Neural progenitor cell (in vitro differentiated cells): ENCODE data around the gene NOTCH3. TPM values are rescaled to one million over a fixed set of nuclear protein-coding genes. Genes with fewer than 3 reads are reported as not detected.

Source experiments
- DNase-seq: peaks from one replicate; pipeline ENCODE4 v3.0.0-alpha.2; 2016; ENCODE audit warnings: low spot score
- H2AFZ ChIP-seq: fragments of 200-600 bp; sonication (generic); replicated peaks from 2 replicates; pipeline ENCODE4 v1.6.1; 2016; ENCODE audit warnings: antibody characterized with exemption
- H3F3A ChIP-seq: fragments of 200-600 bp; sonication (generic); 2 replicates; pipeline ENCODE4 v1.6.1; 2016; ENCODE audit warnings: antibody characterized with exemption, low read depth
- H3K27ac ChIP-seq: fragments of 200-600 bp; sonication (generic); 2 replicates; pipeline ENCODE4 v1.5.1; 2016; ENCODE audit warnings: mild to moderate bottlenecking
- H3K27me3 ChIP-seq: fragments of 200-600 bp; sonication (generic); 2 replicates; pipeline ENCODE4 v1.6.1; 2016; ENCODE audit warnings: mild to moderate bottlenecking, moderate library complexity
- H3K36me3 ChIP-seq: fragments of 200-600 bp; sonication (generic); 2 replicates; pipeline ENCODE4 v1.5.1; 2016
- H3K4me1 ChIP-seq: fragments of 200-600 bp; sonication (generic); 2 replicates; pipeline ENCODE4 v1.6.1; 2016; ENCODE audit warnings: mixed run types
- H3K4me2 ChIP-seq: fragments of 200-600 bp; sonication (generic); 2 replicates; pipeline ENCODE4 v1.6.1; 2016
- H3K4me3 ChIP-seq: fragments of 200-600 bp; sonication (generic); 2 replicates; pipeline ENCODE4 v1.5.1; 2016
- H3K79me2 ChIP-seq: fragments of 200-600 bp; sonication (generic); 2 replicates; pipeline ENCODE4 v1.6.1; 2016; ENCODE audit warnings: low read depth
- H3K9ac ChIP-seq: fragments of 200-600 bp; sonication (generic); 2 replicates; pipeline ENCODE4 v1.6.1; 2016
- H3K9me3 ChIP-seq: fragments of 200-600 bp; sonication (generic); 2 replicates; pipeline ENCODE4 v1.5.1; 2016; ENCODE audit warnings: low read depth
- H4K20me1 ChIP-seq: fragments of 200-600 bp; sonication (generic); 2 replicates; pipeline ENCODE4 v1.6.1; 2016; ENCODE audit warnings: low read depth
- H3K27ac Mint-ChIP-seq: 3 replicates; pipeline ENCODE4 v1.8.0; 2021; ENCODE audit warnings: mixed read lengths
- H3K27me3 Mint-ChIP-seq: 2 replicates; pipeline ENCODE4 v1.8.0; 2022; ENCODE audit warnings: low read depth, mild to moderate bottlenecking, inconsistent platforms, moderate library complexity, mixed read lengths; ENCODE audit not compliant: insufficient read depth
- H3K36me3 Mint-ChIP-seq: 3 replicates; pipeline ENCODE4 v1.8.0; 2021; ENCODE audit warnings: mixed read lengths
- H3K4me1 Mint-ChIP-seq: 3 replicates; pipeline ENCODE4 v1.8.0; 2021; ENCODE audit warnings: mixed read lengths
- H3K4me3 Mint-ChIP-seq: 3 replicates; pipeline ENCODE4 v1.8.0; 2021; ENCODE audit warnings: mild to moderate bottlenecking, moderate library complexity, mixed read lengths
- H3K9me3 Mint-ChIP-seq: 3 replicates; pipeline ENCODE4 v1.8.0; 2020; ENCODE audit warnings: mixed read lengths
- EZH2 ChIP-seq: fragments of 200-600 bp; sonication (generic); IDR thresholded peaks from 2 replicates; pipeline ENCODE4 v1.6.1; 2017; ENCODE audit warnings: antibody characterized with exemption, mild to moderate bottlenecking, moderate library complexity
- EZH2phosphoT487 ChIP-seq: fragments of 200-600 bp; sonication (generic); IDR thresholded peaks from 2 replicates; pipeline ENCODE4 v1.6.1; 2017; ENCODE audit warnings: antibody characterized with exemption
- total RNA-seq: library from RNA; depleted of rRNA; stranded (reverse); fragments of >200 nt; gene quantifications from 2 replicates; pipeline ENCODE4 v1.2.3, GENCODE V29; 2015; ENCODE audit warnings: low replicate concordance
- TF ChIP-seq, protein P1 (sequence below): fragments of 200-600 bp; sonication (generic); IDR thresholded peaks from 2 replicates; pipeline ENCODE4 v1.5.1; 2017; ENCODE audit warnings: antibody characterized with exemption, mild to moderate bottlenecking

NOTCH3 gene
- total RNA-seq, 1 donor from 2014 or later: 17.1 TPM

DNA sequence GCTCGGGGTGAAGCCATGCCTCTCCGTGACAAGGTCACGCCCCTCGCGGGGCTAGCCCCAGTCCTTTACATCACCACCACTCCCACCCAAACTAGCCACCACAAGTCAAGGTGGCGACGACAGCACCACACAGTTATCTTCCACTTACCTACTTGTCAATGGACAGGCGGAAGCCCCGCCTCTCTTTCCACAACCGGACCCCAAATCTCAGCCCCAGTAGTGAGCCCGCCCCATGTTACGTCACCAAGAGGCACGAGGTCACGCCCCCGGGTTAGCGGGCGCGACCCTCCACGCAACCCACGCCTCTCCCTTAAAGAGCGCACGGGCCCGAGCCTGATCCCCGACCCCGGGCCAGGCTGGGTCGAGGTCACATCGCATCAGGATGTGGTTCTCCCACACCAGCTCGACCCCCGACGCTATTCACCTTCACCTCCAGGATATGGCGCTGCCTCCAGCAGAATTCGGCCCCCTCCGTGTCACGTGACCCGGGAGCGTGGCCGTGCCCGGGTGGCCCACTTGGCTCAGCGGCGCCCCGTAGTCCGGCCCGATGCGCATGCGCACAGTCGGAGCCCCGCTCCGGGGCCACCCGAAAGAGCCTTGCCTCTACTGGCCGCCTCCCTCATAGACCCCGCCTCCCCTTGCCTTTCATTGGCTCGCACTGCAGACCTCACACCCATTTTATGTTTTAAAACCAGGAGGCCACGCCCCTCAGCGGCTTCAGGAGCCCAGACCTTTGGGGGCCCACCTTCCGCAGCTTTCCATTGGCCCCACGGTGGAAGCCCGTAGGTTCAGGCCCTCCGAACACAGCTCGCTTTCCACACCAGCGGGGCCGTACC lies 75.3 kb downstream of the NOTCH3 start:
- Mint-ChIP-seq H3K9me3 (no peaks in the 10 kb centered on the region), H3K4me3 (peak overlapping the region; percentile 96), H3K4me1 (peaks cover 10% of the 10 kb centered on the region), H3K27ac (peak overlapping the region; percentile 67), H3K27me3 (peaks cover 7% of the 10 kb centered on the region), H3K36me3 (peaks cover 13% of the 10 kb centered on the region)
- Histone ChIP-seq H3F3A (no peaks in the 10 kb centered on the region), H3K27me3 (no peaks in the 10 kb centered on the region), H3K4me3 (peak overlapping the region; percentile 58), H3K9me3 (no peaks in the 10 kb centered on the region), H3K79me2 (peaks cover 18% of the 10 kb centered on the region), H3K27ac (no peak overlapping the region), H4K20me1 (peaks cover 4% of the 10 kb centered on the region), H3K4me2 (peak overlapping the region; percentile 88), H3K36me3 (no peaks in the 10 kb centered on the region), H2AFZ (peak overlapping the region; percentile 84), H3K4me1 (no peaks in the 10 kb centered on the region), H3K9ac (no peak overlapping the region)
- peak; percentile 98 for DNase-seq
- TF ChIP-seq EZH2: no peak
- TF ChIP-seq, protein P1, sequence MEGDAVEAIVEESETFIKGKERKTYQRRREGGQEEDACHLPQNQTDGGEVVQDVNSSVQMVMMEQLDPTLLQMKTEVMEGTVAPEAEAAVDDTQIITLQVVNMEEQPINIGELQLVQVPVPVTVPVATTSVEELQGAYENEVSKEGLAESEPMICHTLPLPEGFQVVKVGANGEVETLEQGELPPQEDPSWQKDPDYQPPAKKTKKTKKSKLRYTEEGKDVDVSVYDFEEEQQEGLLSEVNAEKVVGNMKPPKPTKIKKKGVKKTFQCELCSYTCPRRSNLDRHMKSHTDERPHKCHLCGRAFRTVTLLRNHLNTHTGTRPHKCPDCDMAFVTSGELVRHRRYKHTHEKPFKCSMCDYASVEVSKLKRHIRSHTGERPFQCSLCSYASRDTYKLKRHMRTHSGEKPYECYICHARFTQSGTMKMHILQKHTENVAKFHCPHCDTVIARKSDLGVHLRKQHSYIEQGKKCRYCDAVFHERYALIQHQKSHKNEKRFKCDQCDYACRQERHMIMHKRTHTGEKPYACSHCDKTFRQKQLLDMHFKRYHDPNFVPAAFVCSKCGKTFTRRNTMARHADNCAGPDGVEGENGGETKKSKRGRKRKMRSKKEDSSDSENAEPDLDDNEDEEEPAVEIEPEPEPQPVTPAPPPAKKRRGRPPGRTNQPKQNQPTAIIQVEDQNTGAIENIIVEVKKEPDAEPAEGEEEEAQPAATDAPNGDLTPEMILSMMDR: peak; percentile 25

DNA sequence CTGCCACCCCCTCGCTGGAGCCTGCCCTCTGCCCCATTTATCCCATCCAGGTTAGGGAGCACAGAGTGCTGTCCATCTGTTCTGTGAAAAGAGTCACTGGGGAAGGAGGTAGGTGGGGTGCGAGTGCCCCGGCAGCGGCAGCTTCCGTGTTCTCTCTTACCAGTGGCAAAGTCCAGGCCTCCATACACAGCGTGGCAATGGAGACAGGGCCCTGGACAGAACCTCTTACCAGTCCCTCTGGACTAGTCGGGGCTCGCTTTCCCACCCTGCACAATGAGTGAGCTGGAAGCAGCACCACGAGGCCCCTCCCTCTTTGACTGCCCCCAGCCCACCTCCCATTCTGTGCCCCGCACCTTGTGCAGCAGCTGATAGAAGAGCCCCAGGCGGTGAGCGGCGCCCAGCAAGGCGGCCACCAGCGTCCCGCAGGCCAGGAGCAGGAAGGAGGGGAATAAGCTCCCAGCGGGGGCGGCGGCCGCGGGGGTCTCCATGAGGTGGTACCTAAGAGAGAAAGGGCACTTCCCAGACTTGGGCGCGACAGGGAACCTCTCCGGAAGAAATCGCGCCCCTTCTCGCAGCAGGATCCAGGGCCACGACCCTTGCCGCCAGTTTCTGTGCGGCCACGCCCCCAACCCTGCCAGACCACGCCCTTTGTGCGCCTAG lies 76.1 kb downstream of the NOTCH3 start:
- Histone ChIP-seq H3K27me3 (no peaks in the 10 kb centered on the region), H3K36me3 (no peaks in the 10 kb centered on the region), H3K9ac (no peak overlapping the region), H3K4me1 (no peaks in the 10 kb centered on the region), H3K9me3 (no peaks in the 10 kb centered on the region), H3K4me3 (peak overlapping the region; percentile 58), H3K27ac (no peak overlapping the region), H3K79me2 (peaks cover 18% of the 10 kb centered on the region), H2AFZ (peak overlapping the region; percentile 84), H3K4me2 (peak overlapping the region; percentile 88), H4K20me1 (peaks cover 4% of the 10 kb centered on the region), H3F3A (no peaks in the 10 kb centered on the region)
- no peak for DNase-seq
- Mint-ChIP-seq H3K4me3 (peak overlapping the region; percentile 96), H3K36me3 (peaks cover 15% of the 10 kb centered on the region), H3K27me3 (peaks cover 7% of the 10 kb centered on the region), H3K4me1 (peaks cover 10% of the 10 kb centered on the region), H3K9me3 (no peaks in the 10 kb centered on the region), H3K27ac (peak overlapping the region; percentile 67)
- TF ChIP-seq EZH2phosphoT487 (no peak), EZH2 (no peak)
- TF ChIP-seq, protein P1: no peak

DNA sequence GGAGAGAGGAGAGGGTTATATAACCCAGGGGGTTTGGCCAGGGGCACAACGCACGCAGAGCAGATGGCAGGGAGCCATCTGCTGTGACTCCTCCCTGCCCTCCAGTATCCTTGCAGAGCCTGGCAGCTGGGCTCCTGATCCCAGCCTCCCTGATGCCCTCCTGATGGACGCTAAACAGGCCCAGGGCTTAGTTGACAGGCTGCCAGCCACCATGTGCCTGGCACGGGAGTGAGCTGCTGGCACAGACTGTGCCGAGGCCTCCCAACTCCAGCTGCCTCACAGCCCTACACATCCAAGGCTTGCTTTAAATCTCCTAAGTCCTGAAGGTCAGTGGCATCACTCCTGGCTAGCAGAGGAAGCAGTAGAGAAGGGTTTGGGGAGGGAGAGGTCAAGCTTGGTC lies 76.9 kb downstream of the NOTCH3 start:
- H3K9me3 ChIP-seq: no peaks in the 10 kb centered on the region
- H3K4me1 ChIP-seq: no peaks in the 10 kb centered on the region
- H3K4me2 ChIP-seq: peak overlapping the region; percentile 88
- no peak for DNase-seq
- no peaks in the 10 kb centered on the region for H3K27me3 ChIP-seq
- H3F3A ChIP-seq: no peaks in the 10 kb centered on the region
- TF ChIP-seq, protein P1: no peak
- TF ChIP-seq EZH2 (no peak), EZH2phosphoT487 (no peak)
- Mint-ChIP-seq H3K27ac (no peak overlapping the region), H3K36me3 (peaks cover 16% of the 10 kb centered on the region), H3K9me3 (no peaks in the 10 kb centered on the region), H3K4me1 (peaks cover 10% of the 10 kb centered on the region), H3K4me3 (peak overlapping the region; percentile 96), H3K27me3 (peaks cover 7% of the 10 kb centered on the region)
- peaks cover 4% of the 10 kb centered on the region for H4K20me1 ChIP-seq
- no peak overlapping the region for H2AFZ ChIP-seq
- no peaks in the 10 kb centered on the region for H3K36me3 ChIP-seq
- H3K79me2 ChIP-seq: peaks cover 18% of the 10 kb centered on the region
- peak overlapping the region; percentile 58 for H3K4me3 ChIP-seq
- H3K9ac ChIP-seq: no peak overlapping the region
- H3K27ac ChIP-seq: no peak overlapping the region
